ENCODE data around the gene PLEKHA5. TPM values are rescaled to one million over a fixed set of nuclear protein-coding genes. Genes with fewer than 3 reads are reported as not detected.

PLEKHA5 gene
- total RNA-seq, 1 donor from 2014 or later: 60.8 TPM

- Histone ChIP-seq H3K9me3 (replicated peaks) (no peaks in the 10 kb centered on the region), H3K36me3 (no peaks in the 10 kb centered on the region), H3K27me3 (ENCODE audit: low read depth) (no peaks in the 10 kb centered on the region), H3K4me3 (no peak overlapping the region), H3K4me1 (peaks cover 67% of the 10 kb centered on the region), H3K27ac (replicated peaks) (no peak overlapping the region)
- intact Hi-C loops (cut with micrococcal nuclease): no loop called here
- no peak for TF ChIP-seq CTCF (IDR thresholded peaks at IDR 0.05; ENCODE audit: borderline replicate concordance)
- DNase-seq: no peak
These were observed 70.7 kb downstream of the PLEKHA5 start for GRCh38 chr12:19200261-19200660.

- intact Hi-C loops (cut with micrococcal nuclease): no loop called here
- Histone ChIP-seq H3K4me1 (peaks cover 78% of the 10 kb centered on the region), H3K27me3 (ENCODE audit: low read depth) (no peaks in the 10 kb centered on the region), H3K9me3 (replicated peaks) (no peaks in the 10 kb centered on the region), H3K27ac (replicated peaks) (no peak overlapping the region), H3K36me3 (no peaks in the 10 kb centered on the region), H3K4me3 (no peak overlapping the region)
- no peak for TF ChIP-seq CTCF (IDR thresholded peaks at IDR 0.05; ENCODE audit: borderline replicate concordance)
- DNase-seq: no peak
These were observed 72.1 kb downstream of the PLEKHA5 start for GRCh38 chr12:19201661-19202060.

- Histone ChIP-seq H3K4me3 (no peak overlapping the region), H3K27ac (replicated peaks) (no peak overlapping the region), H3K9me3 (replicated peaks) (no peaks in the 10 kb centered on the region), H3K4me1 (peaks cover 68% of the 10 kb centered on the region), H3K36me3 (no peaks in the 10 kb centered on the region), H3K27me3 (ENCODE audit: low read depth) (no peaks in the 10 kb centered on the region)
- DNase-seq: no peak
- TF ChIP-seq CTCF (IDR thresholded peaks at IDR 0.05; ENCODE audit: borderline replicate concordance): no peak
- intact Hi-C loops (cut with micrococcal nuclease): no loop called here
These were observed 73.5 kb downstream of the PLEKHA5 start for GRCh38 chr12:19203013-19203412.

- Histone ChIP-seq H3K36me3 (no peaks in the 10 kb centered on the region), H3K9me3 (replicated peaks) (peaks cover under 1% of the 10 kb centered on the region), H3K4me1 (peaks cover 60% of the 10 kb centered on the region), H3K4me3 (no peak overlapping the region), H3K27me3 (ENCODE audit: low read depth) (no peaks in the 10 kb centered on the region), H3K27ac (replicated peaks) (no peak overlapping the region)
- no peak for TF ChIP-seq CTCF (IDR thresholded peaks at IDR 0.05; ENCODE audit: borderline replicate concordance)
- no peak for DNase-seq
- intact Hi-C loops (cut with micrococcal nuclease): no loop called here
These were observed 74.3 kb downstream of the PLEKHA5 start for GRCh38 chr12:19203539-19204506.

GRCh38 chr12:19205120-19205519, 75.6 kb downstream of the PLEKHA5 start:
- Histone ChIP-seq H3K4me1 (peaks cover 47% of the 10 kb centered on the region), H3K27me3 (ENCODE audit: low read depth) (no peaks in the 10 kb centered on the region), H3K4me3 (no peak overlapping the region), H3K9me3 (replicated peaks) (peaks cover 13% of the 10 kb centered on the region), H3K27ac (replicated peaks) (no peak overlapping the region), H3K36me3 (peaks cover 10% of the 10 kb centered on the region)
- TF ChIP-seq CTCF (IDR thresholded peaks at IDR 0.05; ENCODE audit: borderline replicate concordance): no peak
- intact Hi-C loops (cut with micrococcal nuclease): no loop called here
- no peak for DNase-seq
